ENCODE results near the gene TMCO1.
"Not testable (repeated sequence)": the region's sequence is repeated elsewhere in the genome, so short reads cannot be mapped to it uniquely, and the experiment has no call there.

Gene TMCO1

GRCh38 chr1:165686971-165687433 lies 81.7 kb downstream of the TMCO1 start:
- no peak for DNase-seq (ENCODE audit: low read depth in 2 of 2)

- no peak for DNase-seq (ENCODE audit: low read depth in 2 of 2)
Measured at GRCh38 chr1:165686121-165686970, 82.3 kb downstream of the TMCO1 start.

- DNase-seq (ENCODE audit: low read depth in 2 of 2), result no peak
Measured at GRCh38 chr1:165683848-165684485, 84.7 kb downstream of the TMCO1 start.

- not testable (repeated sequence) for DNase-seq (ENCODE audit: low read depth in 2 of 2)
Measured at GRCh38 chr1:165680773-165681172, 87.9 kb downstream of the TMCO1 start.

- no peak for DNase-seq (ENCODE audit: low read depth in 2 of 2)
Measured at GRCh38 chr1:165680303-165680702, 88.4 kb downstream of the TMCO1 start.

GRCh38 chr1:165679282-165680036 lies 89.2 kb downstream of the TMCO1 start:
- no peak for DNase-seq (ENCODE audit: low read depth in 2 of 2)

GRCh38 chr1:165678509-165678908 lies 90.2 kb downstream of the TMCO1 start:
- DNase-seq (ENCODE audit: low read depth in 2 of 2), result no peak

All from stimulated activated CD8-positive, alpha-beta memory T cell treated with anti-CD3 and anti-CD28 coated beads, Interleukin-7, amount 100 ng/mL, for 1 hour (primary cell).